Liver (tissue), 9 donors: ENCODE measurements around the gene TNS1. TPM values are rescaled to one million over a fixed set of nuclear protein-coding genes. Genes with fewer than 3 reads are reported as not detected.

Source experiments
- DNase-seq: peaks from one replicate; pipeline ENCODE4 v3.0.0-alpha.2; 2017; ENCODE audit warnings: low spot score
- H3K27ac ChIP-seq, 2 donors: one replicate each; pipeline ENCODE4 v1.7.0; 2013; ENCODE audit warnings: inconsistent platforms in 2 of 2, low read length in 2 of 2, control low read depth in 1 of 2, low read depth in 1 of 2, mild to moderate bottlenecking in 1 of 2
- H3K27me3 ChIP-seq, 4 donors: one replicate each; pipeline versions ENCODE4 v1.6.1 to v1.7.0; 2013; ENCODE audit warnings: low read length in 3 of 4, inconsistent platforms in 1 of 4, mild to moderate bottlenecking in 1 of 4, moderate library complexity in 1 of 4; ENCODE audit not compliant: control insufficient read depth in 4 of 4, insufficient read depth in 4 of 4
- H3K36me3 ChIP-seq, 4 donors: one replicate each; pipeline versions ENCODE4 v1.6.1 to v1.7.0; 2013; ENCODE audit warnings: low read length in 3 of 4, mild to moderate bottlenecking in 3 of 4, low read depth in 1 of 4, moderate library complexity in 1 of 4; ENCODE audit not compliant: control insufficient read depth in 4 of 4, insufficient read depth in 3 of 4
- H3K4me1 ChIP-seq, 4 donors: one replicate each; pipeline versions ENCODE4 v1.6.1 to v1.7.0; 2013; ENCODE audit warnings: low read length in 3 of 4, mild to moderate bottlenecking in 3 of 4, moderate library complexity in 1 of 4; ENCODE audit not compliant: control insufficient read depth in 4 of 4, insufficient read depth in 4 of 4
- H3K4me3 ChIP-seq, 3 donors: one replicate each; pipeline versions ENCODE4 v1.6.1 to v1.7.0; 2013; ENCODE audit warnings: low read length in 3 of 3, control low read depth in 1 of 3, low read depth in 1 of 3, mild to moderate bottlenecking in 1 of 3
- H3K9ac ChIP-seq, 2 donors: one replicate each; pipeline ENCODE4 v1.7.0; 2013; ENCODE audit warnings: low read length in 2 of 2, mild to moderate bottlenecking in 2 of 2, moderate library complexity in 2 of 2, control low read depth in 1 of 2, low read depth in 1 of 2
- H3K9me3 ChIP-seq, 4 donors: one replicate each; pipeline versions ENCODE4 v1.6.1 to v1.7.0; 2013; ENCODE audit warnings: low read length in 3 of 4; ENCODE audit not compliant: control insufficient read depth in 4 of 4
- CTCF ChIP-seq: fragments of 150-350 bp; IDR thresholded peaks from 2 replicates; pipeline ENCODE4 v1.5.1; 2017; ENCODE audit warnings: improper control_type of control experiment, low read depth, low read length; ENCODE audit not compliant: missing input control
- HNF4A ChIP-seq, 2 donors: conservative IDR thresholded peaks; 2 replicates each; pipeline ENCODE4 v1.6.1; 2016; ENCODE audit warnings: antibody characterized with exemption in 2 of 2, mild to moderate bottlenecking in 2 of 2
- NR2F2 ChIP-seq: IDR thresholded peaks from 2 replicates; pipeline ENCODE4 v1.6.1; 2016; ENCODE audit warnings: antibody characterized with exemption
- REST ChIP-seq: IDR thresholded peaks from 2 replicates; pipeline ENCODE4 v1.6.1; 2016; ENCODE audit warnings: antibody characterized with exemption, mild to moderate bottlenecking
- SP1 ChIP-seq: IDR thresholded peaks from 2 replicates; pipeline ENCODE4 v1.6.1; 2018; ENCODE audit warnings: antibody characterized with exemption, mild to moderate bottlenecking
- TAF1 ChIP-seq: conservative IDR thresholded peaks from 2 replicates; pipeline ENCODE4 v1.6.1; 2016; ENCODE audit warnings: antibody characterized with exemption, mild to moderate bottlenecking
- WGBS: extraction: QIAGEN DNeasy Blood & Tissue Kit; methylation state at CpG from one replicate; pipeline ENCODE4 v1.1.7; 2013; 5-methylcytosine and 5-hydroxymethylcytosine counted together
- polyA plus RNA-seq, 2 donors: library from polyadenylated mRNA; stranded (reverse) in 1 of 2; unstranded in 1 of 2; fragments of 200-250 nt in 1 of 2; fragments of >200 nt in 1 of 2; fragmentation: Nextera tagmentation in 1 of 2; extraction: Ambion mirVana in 1 of 2; gene quantifications; one replicate each; pipeline versions ENCODE4 v1.2.1 to v1.2.3, GENCODE V29; 2013 to 2015
- total RNA-seq, 2 donors: library from RNA; depleted of rRNA; stranded (reverse); fragments of >200 nt; gene quantifications; one replicate each; pipeline ENCODE4 v1.2.3, GENCODE V29; 2014
- TF ChIP-seq, protein P1 (sequence below): IDR thresholded peaks from 2 replicates; pipeline ENCODE4 v1.6.1; 2016; ENCODE audit warnings: antibody characterized with exemption
- donor health status: healthy.
- donor health status: healthy.
- donor health status: healthy.
- donor health status: healthy.
- donor health status: healthy.

TNS1 gene
- total and polyA plus RNA-seq, 4 donors, result 16.3 to 128 (median 57.3) TPM

DNA sequence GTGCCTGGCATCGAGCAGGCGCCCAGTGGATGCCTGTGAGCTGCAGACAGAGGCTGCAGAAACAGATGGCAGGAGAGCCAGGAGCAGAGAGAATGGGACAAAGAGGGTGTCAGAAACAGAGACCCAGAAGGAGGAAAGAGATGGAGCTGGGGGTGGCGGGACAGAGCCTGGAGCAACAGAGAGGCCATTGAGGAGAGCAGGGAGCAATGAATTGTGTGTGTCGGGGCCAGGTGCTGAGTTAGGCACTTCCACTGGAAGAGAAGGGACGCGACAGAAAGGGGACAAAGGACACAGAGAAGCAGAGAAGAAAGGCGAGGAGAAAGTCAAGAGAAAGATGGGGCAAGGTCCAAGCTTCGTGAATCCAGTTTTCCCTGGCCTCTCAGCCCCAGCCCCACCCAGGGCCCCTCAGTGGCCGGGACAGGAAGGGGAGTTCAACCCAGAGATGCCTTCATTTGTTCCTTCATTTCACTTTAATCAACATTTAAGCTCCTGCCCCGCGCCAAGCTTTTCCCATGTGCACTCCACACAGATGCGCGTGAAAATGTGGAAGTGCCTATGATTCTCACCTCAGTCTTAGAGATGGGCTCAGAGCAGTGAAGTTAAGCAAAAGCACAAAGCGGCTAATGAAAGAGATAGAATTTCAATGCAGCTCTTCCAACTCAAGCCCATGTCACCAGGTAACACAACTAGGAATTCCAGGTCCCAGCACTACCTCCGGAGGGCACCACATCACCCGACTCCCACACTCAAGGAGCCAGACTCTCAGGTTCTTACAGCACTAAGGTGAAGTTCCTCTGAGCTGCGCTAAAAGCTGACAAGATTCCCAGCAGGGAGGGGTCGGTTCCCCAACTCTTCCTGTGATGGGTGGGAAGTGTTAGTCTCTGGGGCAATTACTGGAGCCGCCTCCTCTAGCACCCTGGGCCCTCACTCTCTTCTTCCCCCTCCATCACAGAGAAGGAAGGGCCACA lies 55.1 kb downstream of the TNS1 start:
- no peak for DNase-seq
- Histone ChIP-seq H3K9ac (no peak overlapping the region), H3K27ac (no peak overlapping the region)

More for the DNA sequence above, 55.1 kb downstream of the TNS1 start:
- peaks cover 9 to 13% (median 9%) of the 10 kb centered on the region in 4 donors for H3K4me1 ChIP-seq
- TF ChIP-seq SP1 (no peak), NR2F2 (no peak), TAF1 (no peak), CTCF (no peak), HNF4A (conservative IDR thresholded peaks at IDR 0.05) (no peak), REST (no peak)
- TF ChIP-seq, protein P1, sequence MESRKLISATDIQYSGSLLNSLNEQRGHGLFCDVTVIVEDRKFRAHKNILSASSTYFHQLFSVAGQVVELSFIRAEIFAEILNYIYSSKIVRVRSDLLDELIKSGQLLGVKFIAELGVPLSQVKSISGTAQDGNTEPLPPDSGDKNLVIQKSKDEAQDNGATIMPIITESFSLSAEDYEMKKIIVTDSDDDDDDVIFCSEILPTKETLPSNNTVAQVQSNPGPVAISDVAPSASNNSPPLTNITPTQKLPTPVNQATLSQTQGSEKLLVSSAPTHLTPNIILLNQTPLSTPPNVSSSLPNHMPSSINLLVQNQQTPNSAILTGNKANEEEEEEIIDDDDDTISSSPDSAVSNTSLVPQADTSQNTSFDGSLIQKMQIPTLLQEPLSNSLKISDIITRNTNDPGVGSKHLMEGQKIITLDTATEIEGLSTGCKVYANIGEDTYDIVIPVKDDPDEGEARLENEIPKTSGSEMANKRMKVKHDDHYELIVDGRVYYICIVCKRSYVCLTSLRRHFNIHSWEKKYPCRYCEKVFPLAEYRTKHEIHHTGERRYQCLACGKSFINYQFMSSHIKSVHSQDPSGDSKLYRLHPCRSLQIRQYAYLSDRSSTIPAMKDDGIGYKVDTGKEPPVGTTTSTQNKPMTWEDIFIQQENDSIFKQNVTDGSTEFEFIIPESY, result no peak
- no peaks in the 10 kb centered on the region for H3K36me3 ChIP-seq
- H3K9me3 ChIP-seq, result no peaks in the 10 kb centered on the region
- WGBS, result 94% methylated on average over 19 of the region's 19 CpGs
- H3K4me3 ChIP-seq, result no peak overlapping the region
- no peaks in the 10 kb centered on the region for H3K27me3 ChIP-seq
